LNCAP (cell line): ENCODE measurements around the gene MELTF.

Source experiments
- TF ChIP-seq, protein P1 (sequence below): fragments of 450-650 bp; IDR thresholded peaks from 2 replicates; pipeline ENCODE4 v1.5.1; 2017; ENCODE audit warnings: mild to moderate bottlenecking

The MELTF gene

DNA sequence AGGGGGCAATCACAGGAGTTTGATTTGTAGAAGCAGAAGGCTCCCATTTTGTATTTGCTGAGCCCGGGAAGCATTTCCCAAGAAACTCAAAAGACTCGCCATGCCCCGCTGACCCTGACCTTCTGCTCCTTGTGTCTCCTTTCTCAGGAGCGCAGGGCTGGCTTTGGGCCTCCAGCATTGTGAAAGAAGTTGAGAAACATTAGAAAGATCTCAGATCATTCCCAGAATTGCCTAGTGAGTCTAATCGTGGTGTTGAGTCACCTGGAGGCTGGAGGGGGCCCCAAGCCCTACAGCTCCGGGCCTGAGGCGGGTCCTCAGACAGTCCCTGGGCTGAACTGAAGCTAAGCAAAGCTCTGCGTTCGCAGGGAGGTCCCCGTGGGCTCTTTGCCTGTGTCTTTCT lies 50.1 kb downstream of the MELTF start:
- TF ChIP-seq, protein P1, sequence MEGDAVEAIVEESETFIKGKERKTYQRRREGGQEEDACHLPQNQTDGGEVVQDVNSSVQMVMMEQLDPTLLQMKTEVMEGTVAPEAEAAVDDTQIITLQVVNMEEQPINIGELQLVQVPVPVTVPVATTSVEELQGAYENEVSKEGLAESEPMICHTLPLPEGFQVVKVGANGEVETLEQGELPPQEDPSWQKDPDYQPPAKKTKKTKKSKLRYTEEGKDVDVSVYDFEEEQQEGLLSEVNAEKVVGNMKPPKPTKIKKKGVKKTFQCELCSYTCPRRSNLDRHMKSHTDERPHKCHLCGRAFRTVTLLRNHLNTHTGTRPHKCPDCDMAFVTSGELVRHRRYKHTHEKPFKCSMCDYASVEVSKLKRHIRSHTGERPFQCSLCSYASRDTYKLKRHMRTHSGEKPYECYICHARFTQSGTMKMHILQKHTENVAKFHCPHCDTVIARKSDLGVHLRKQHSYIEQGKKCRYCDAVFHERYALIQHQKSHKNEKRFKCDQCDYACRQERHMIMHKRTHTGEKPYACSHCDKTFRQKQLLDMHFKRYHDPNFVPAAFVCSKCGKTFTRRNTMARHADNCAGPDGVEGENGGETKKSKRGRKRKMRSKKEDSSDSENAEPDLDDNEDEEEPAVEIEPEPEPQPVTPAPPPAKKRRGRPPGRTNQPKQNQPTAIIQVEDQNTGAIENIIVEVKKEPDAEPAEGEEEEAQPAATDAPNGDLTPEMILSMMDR = no peak

DNA sequence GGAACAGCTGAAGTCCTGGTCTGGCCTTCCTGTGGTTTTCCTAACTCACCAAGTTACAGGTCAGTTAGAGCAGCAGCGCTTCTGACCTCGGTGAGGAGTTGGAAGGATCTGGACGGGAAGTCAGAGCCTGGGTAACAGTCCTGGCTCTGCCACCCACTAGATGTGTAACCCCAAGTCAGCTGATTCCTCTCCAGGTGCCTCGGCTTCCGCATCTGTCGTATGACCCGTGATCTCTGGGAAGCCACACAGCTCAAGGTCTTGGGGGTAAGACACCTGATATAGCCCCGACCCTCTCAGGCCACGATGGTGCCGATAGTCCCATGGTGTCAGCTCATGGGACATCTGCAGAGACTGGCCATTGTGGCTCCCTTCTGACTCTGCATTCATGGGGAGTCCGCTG lies 52.7 kb downstream of the MELTF start:
- TF ChIP-seq, protein P1 = no peak

DNA sequence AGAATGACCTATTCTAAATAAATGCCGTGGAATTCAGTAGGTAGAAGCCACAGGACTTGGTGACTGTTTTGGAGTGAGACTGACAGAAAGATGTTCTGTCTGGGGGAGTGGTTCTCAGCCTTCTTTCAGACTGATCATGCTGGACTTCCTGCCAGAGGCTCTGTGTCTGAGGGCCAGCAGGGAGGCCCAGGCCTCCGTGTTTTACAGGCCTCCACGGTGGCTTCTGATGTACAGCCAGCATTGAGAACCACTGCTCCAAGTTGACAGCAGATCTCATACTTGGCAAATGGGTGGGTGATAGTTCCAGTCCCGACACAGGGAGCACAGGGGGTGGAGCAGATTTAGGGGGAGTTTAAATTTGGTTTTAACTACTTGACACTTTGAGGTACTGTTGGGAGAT lies 54.3 kb downstream of the MELTF start:
- TF ChIP-seq, protein P1 = no peak

DNA sequence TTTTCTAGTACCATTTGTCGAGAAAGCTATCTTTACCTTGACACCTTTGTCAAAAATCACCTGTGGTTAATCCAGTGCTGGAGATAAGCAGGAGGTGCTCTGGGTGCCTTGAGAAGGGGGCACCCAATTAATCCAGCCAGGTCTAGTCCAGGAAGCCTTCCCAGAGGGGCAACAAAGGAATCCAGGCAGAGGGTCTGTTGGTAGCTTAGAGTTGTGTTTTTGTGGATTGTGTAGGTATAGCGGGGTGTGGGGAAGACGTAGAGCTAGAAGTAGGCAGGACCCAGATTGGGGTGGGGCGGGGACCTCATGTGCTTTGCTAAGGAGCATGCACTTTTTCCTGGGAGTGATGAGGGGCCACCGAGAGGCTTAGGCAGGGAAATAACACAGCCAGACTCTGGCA lies 55.0 kb downstream of the MELTF start:
- TF ChIP-seq, protein P1 = no peak

DNA sequence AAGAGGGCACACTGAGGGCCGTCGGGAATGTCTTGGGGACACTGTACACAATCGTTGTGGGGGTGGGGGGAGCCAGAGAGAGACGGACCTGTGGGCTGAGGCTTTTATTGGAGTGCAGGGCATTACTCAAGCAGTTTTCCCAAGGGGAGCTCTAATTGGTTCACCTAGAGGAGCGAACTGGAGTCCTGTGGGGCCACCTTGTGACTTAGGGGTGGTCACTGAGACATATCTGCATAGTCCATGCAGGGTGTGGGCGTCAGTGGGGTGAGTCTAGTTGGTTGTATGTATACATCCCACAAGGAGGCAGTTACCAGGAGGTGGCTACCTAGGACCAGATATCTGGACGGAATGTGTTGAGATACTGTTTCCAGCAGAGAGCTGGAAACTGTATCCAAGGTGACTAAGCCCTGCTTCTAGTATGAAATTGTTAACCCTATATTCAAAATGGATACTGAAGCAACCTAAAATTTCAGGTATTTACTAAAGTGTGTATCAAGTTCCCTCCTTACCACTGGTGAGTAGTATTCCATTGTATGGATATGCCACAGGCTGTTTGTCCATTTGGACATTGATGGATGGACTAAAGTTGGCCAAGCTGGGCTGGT lies 58.4 kb downstream of the MELTF start:
- TF ChIP-seq, protein P1 = no peak

DNA sequence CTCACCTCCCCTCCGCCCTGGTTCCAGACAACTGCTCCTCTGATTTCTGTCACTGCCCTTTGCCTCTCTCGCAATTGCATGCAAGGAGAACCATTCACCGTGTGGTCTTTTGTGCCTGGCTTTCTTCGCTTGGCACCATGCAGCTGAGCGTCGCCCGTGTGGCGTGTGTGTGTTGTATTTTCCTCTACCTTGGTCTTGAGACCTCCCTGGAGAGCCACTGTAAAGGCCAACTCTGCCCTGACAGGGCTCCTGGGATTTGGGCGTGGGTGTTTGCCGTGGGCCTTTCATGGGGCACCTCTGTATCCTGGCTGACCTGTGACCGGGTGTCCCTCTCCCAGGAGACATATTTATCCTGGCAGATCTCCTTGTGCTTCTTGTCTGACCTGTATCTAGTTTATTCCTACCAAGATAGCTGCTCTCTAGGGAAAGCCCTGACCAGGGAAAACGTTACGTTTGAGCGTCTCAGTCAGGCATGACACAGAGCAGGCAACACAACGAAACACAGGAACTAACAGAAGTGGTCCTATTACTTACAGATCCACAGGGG lies 59.0 kb downstream of the MELTF start:
- TF ChIP-seq, protein P1 = no peak

DNA sequence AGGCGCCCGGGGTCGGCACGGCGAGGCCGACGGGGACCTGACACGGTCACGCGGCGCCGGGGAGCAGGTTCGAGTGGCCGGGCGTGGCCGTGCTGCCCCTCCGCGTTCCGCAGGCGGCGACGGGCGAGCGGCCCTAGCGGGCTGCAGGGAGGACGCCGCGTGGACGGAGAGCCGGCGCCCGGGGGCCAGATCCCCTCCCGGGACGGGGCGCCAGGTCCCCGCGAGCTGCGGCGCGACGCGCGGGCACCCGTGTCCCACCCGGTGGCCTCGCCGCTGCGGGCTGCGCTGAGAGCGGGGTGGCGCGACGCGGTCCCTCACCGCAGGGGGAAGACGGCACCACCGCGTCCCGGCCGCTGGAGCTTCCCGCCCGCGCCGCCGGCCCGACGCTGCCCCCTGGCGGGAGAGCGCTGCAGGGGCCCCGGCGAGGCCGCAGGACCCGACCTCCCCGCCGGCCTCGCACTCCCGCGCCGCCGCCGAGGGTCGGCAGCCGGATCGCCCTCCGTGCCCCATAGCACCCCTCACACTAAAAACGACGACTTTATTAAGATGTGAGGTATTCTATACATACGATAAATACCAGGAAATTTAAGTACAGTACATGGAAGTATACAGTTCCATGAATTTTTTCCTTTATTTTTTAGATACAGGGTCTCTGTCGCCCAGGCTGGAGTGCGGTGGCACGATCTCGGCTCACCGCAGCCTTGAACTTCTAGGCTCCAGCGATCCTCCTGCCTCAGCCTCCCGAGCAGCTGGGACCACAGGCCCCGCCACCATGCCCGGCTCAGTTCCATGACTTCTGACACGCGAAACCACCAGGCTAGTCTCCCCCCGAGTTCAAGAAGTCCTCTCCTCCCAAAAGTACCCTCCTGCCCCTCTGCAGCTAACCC lies 59.7 kb downstream of the MELTF start:
- TF ChIP-seq, protein P1 = peak; percentile 91
